ENCODE measurements around the gene RBM11.
"Not testable (repeated sequence)": the region's sequence is repeated elsewhere in the genome, so short reads cannot be mapped to it uniquely, and the experiment has no call there.

The RBM11 gene

DNA sequence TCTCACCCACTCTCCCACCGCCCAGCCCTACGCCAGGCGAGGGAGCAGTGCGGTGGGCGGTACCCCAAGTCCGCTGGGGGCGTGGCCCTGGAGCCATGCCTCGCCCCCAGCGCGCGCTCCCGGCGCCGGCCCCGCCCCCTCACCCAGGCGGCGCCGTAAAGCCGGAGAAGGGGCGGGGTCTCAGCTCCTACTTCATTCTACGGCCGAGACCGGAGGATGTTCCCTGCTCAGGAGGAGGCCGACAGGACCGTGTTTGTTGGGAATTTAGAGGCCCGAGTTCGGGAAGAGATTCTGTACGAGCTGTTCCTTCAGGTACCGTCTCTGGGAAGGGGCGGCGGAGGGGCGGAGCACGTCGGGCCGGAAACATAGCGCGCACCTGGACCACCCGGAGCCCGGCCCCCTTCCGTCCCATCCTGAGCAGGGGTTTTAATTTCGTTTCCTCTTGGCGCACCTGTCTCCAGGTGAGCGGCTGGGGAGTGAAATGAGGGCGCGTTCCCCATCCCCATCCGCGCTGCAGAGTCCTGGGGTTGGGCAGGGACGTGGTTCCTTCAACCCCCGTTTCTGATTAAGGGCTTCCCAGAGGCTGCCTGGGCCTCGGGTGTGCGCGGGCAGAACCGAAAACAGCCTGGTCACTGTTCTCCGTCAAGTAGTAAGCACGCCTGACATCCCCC lies at the start of gene RBM11:
Gene RBM11, plus strand, starts transcription at position 187 of the 671 bp plus-strand sequence. Its CDS starts 30 bp downstream, at position 217.
- Histone ChIP-seq H3K9me3 (replicated peaks in 1 of 11) (peaks cover 0 to 9% (median 0%) of the 10 kb centered on the region in 11 experiments; a peak in 3 of 22 replicates), H3K4me2 (peak within 1 kb of the TSS; percentile 61 to 78 (median 69)), H4K20me1 (no peaks in the 10 kb centered on the region), H3K9ac (peak within 1 kb of the TSS; percentile 34 to 75 (median 63); a peak in 20 of 22 replicates), H3K27ac (peak within 1 kb of the TSS in 4 of 11 experiments; percentile 9 to 45 (median 31); a peak in 4 of 22 replicates), H3K27me3 (no peaks in the 10 kb centered on the region), H3K36me3 (no peaks in the 10 kb centered on the region), H3K4me1 (no peaks in the 10 kb centered on the region), H3K4me3 (peak within 1 kb of the TSS; percentile 56 to 79 (median 70))
- no peak for TF ChIP-seq Cebpa-rat (IDR thresholded peaks at IDR 0.05)

DNA sequence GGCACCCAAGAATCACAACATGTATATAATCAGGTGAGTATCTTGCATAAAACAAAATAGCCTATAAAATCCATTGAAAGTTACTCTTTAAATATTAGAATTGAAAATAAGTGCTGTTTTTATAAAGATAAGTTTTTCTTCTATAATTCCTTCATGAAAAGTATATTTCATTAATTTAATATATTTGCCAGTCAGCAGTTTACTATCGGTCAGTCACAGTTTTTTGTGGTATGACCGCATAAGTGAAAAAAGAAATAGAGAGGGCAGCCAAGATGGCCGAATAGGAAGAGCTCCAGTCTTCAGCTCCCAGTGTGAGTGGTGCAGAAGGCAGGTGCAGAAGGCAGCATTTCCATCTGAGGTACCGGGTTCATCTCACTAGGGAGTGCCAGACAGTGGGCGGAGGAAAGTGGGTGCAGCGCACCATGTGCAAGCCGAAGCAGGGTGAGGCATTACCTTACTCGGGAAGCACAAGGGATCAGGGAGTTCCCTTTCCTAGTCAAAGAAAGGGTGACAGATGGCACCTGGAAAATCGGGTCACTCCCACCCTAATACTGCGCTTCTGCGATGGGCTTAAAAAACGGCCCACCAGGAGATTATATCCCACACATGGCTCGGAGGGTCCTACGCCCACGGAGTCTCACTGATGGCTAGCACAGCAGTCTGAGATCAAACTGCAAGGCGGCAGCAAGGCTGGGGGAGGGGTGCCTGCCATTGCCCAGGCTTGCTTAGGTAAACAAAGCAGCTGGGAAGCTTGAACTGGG lies 49.3 kb upstream of the RBM11 start:
- H3K27ac ChIP-seq; H3K36me3 ChIP-seq; H3K27me3 ChIP-seq; H3K4me3 ChIP-seq; H3K9ac ChIP-seq; H3K4me2 ChIP-seq; H3K9me3 ChIP-seq (replicated peaks in 1 of 11); H3K4me1 ChIP-seq; H4K20me1 ChIP-seq: not testable (repeated sequence)

GRCh38 chr21:14206222-14206621 lies 9.7 kb upstream of the RBM11 start:
- H3K4me2 ChIP-seq: no peak overlapping the region
- H3K4me1 ChIP-seq: no peaks in the 10 kb centered on the region
- no peaks in the 10 kb centered on the region for H3K36me3 ChIP-seq
- no peak overlapping the region for H3K27ac ChIP-seq
- no peaks in the 10 kb centered on the region for H4K20me1 ChIP-seq
- H3K9me3 ChIP-seq (replicated peaks in 1 of 11): 0 out of 22 replicates have a peak, but pooled peaks cover 0 to 2% (median 0%) of the 10 kb centered on the region in 11 experiments
- H3K9ac ChIP-seq: no peak overlapping the region
- H3K4me3 ChIP-seq: no peak overlapping the region
- no peaks in the 10 kb centered on the region for H3K27me3 ChIP-seq
- TF ChIP-seq Cebpa-rat (IDR thresholded peaks at IDR 0.05): no peak

DNA sequence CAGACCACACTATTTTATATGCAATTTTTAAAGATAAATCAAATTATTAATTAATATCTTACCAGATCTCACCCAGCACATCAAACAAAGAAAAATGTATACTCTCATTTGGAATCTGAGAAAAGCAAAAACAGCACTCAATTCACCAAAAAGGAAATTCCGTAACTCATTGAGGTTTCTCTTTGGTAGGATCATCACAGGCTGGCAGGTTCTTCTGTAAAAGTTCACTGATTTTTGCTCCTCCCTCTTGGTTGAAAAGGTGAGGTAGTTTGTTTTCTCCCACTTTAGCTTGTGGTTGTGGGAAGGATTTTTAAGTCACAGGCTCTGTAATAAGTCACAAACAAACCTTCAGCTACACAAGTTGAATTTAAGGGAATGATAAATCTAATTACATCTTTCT lies 5.2 kb upstream of the RBM11 start, which contains the start of gene LIPI:
Gene LIPI, minus strand, starts transcription at position 218 of the 400 bp plus-strand sequence. Its CDS starts 110 bp downstream, at position 108.
- Histone ChIP-seq H3K9ac (no peak within 1 kb of the TSS), H4K20me1 (no peaks in the 10 kb centered on the region), H3K27me3 (no peaks in the 10 kb centered on the region), H3K4me1 (no peaks in the 10 kb centered on the region), H3K4me2 (no peak within 1 kb of the TSS), H3K27ac (no peak within 1 kb of the TSS), H3K4me3 (no peak within 1 kb of the TSS), H3K36me3 (no peaks in the 10 kb centered on the region), H3K9me3 (replicated peaks in 1 of 11) (peaks cover 0 to 1% (median 0%) of the 10 kb centered on the region in 11 experiments; a peak in 1 of 22 replicates)
- no peak for TF ChIP-seq Cebpa-rat (IDR thresholded peaks at IDR 0.05)

GRCh38 chr21:14213164-14213563 lies 2.8 kb upstream of the RBM11 start:
- Histone ChIP-seq H3K4me3 (no peak overlapping the region), H3K9ac (no peak overlapping the region), H3K4me1 (no peaks in the 10 kb centered on the region), H3K27me3 (no peaks in the 10 kb centered on the region), H4K20me1 (no peaks in the 10 kb centered on the region), H3K27ac (no peak overlapping the region), H3K4me2 (no peak overlapping the region), H3K9me3 (replicated peaks in 1 of 11) (peaks cover 0 to 9% (median 0%) of the 10 kb centered on the region in 11 experiments; a peak in 3 of 22 replicates), H3K36me3 (no peaks in the 10 kb centered on the region)
- TF ChIP-seq Cebpa-rat (IDR thresholded peaks at IDR 0.05): no peak

DNA sequence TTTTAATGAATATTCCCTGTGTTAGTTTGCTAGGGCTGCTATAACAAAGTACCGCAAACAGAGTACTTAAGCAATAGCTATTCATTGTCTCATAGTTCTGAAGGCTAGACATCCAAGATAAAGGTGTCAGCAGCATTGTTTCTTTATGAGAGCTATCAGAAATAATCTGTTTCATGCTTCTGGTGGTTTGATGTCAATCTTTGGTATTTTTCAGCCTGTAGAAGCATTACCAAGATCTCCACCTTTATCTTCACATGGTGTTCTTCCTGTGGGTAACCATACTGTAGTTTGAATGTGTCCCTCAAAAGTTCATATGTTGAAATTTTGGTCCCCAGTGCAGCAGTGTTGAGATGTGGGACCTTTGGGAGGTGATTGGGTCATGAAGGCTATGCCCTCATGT lies 7.4 kb downstream of the RBM11 start:
- TF ChIP-seq Cebpa-rat (IDR thresholded peaks at IDR 0.05): no peak
- H3K9ac ChIP-seq: no peak overlapping the region
- no peak overlapping the region for H3K4me3 ChIP-seq
- no peak overlapping the region for H3K27ac ChIP-seq
- no peak overlapping the region for H3K4me2 ChIP-seq
- no peaks in the 10 kb centered on the region for H4K20me1 ChIP-seq
- peaks cover under 1 to 2% (median 1%) of the 10 kb centered on the region in 11 experiments for H3K9me3 ChIP-seq (replicated peaks in 1 of 11)
- H3K27me3 ChIP-seq: no peaks in the 10 kb centered on the region
- H3K4me1 ChIP-seq: no peaks in the 10 kb centered on the region
- no peaks in the 10 kb centered on the region for H3K36me3 ChIP-seq

- no peak overlapping the region for H3K9ac ChIP-seq
- TF ChIP-seq Cebpa-rat (IDR thresholded peaks at IDR 0.05): no peak
- H3K27ac ChIP-seq: no peak overlapping the region
- H3K4me2 ChIP-seq: no peak overlapping the region
- no peaks in the 10 kb centered on the region for H3K4me1 ChIP-seq
- no peaks in the 10 kb centered on the region for H3K27me3 ChIP-seq
- no peaks in the 10 kb centered on the region; a peak in 1 of 22 replicates for H3K36me3 ChIP-seq
- H3K9me3 ChIP-seq (replicated peaks in 1 of 11): peaks cover 24 to 29% (median 26%) of the 10 kb centered on the region in 11 experiments
- peak overlapping the region in 2 of 10 experiments; percentile 2 to 18; a peak in 1 of 20 replicates for H3K4me3 ChIP-seq
- no peaks in the 10 kb centered on the region for H4K20me1 ChIP-seq
Measured at GRCh38 chr21:14229399-14229798, 13.4 kb downstream of the RBM11 start.

- Histone ChIP-seq H3K27me3 (no peaks in the 10 kb centered on the region), H3K4me2 (no peak overlapping the region), H4K20me1 (no peaks in the 10 kb centered on the region), H3K9ac (no peak overlapping the region), H3K36me3 (no peaks in the 10 kb centered on the region), H3K4me1 (no peaks in the 10 kb centered on the region), H3K4me3 (no peak overlapping the region), H3K27ac (no peak overlapping the region), H3K9me3 (replicated peaks in 1 of 11) (peaks cover 6 to 11% (median 7%) of the 10 kb centered on the region in 11 experiments)
- no peak; a peak in 1 of 22 replicates for TF ChIP-seq Cebpa-rat (IDR thresholded peaks at IDR 0.05)
Measured at GRCh38 chr21:14235101-14235500, 19.1 kb downstream of the RBM11 start.

DNA sequence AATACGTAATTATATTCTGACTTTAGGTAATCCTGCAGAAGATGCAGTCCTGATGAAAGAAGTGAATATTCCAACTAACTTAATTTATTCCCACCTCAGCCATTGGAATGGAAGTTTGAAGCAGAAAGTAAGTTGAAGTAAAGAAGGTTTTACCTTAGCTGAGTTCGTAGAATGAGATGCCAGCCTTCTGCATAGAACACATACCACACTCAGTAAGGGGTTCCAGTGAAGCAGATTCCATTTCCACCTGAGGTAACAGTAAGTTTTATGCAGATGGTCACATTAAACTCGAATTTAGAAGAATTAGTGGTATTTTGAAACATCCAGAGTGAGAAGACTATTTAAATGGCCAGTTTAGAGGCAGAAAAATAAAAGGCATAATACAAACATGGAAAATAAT lies 20.2 kb downstream of the RBM11 start:
- no peak overlapping the region for H3K4me3 ChIP-seq
- no peaks in the 10 kb centered on the region for H3K4me1 ChIP-seq
- no peaks in the 10 kb centered on the region for H4K20me1 ChIP-seq
- H3K9me3 ChIP-seq (replicated peaks in 1 of 11): peaks cover 0 to 5% (median 0%) of the 10 kb centered on the region in 11 experiments; a peak in 2 of 22 replicates
- H3K27ac ChIP-seq: no peak overlapping the region
- no peak for TF ChIP-seq Cebpa-rat (IDR thresholded peaks at IDR 0.05)
- no peak overlapping the region for H3K9ac ChIP-seq
- H3K4me2 ChIP-seq: no peak overlapping the region
- H3K36me3 ChIP-seq: no peaks in the 10 kb centered on the region
- no peaks in the 10 kb centered on the region for H3K27me3 ChIP-seq
